Measurements from ENCODE around the gene TENT5C. TPM values are rescaled to one million over a fixed set of nuclear protein-coding genes. Genes with fewer than 3 reads are reported as not detected.
A peak's percentile ranks its signal among the peaks of the same experiment; 100 is the strongest.

Gene TENT5C
- total RNA-seq, 2 donors from 2014 or later: 17.0 to 20.1 TPM

DNA sequence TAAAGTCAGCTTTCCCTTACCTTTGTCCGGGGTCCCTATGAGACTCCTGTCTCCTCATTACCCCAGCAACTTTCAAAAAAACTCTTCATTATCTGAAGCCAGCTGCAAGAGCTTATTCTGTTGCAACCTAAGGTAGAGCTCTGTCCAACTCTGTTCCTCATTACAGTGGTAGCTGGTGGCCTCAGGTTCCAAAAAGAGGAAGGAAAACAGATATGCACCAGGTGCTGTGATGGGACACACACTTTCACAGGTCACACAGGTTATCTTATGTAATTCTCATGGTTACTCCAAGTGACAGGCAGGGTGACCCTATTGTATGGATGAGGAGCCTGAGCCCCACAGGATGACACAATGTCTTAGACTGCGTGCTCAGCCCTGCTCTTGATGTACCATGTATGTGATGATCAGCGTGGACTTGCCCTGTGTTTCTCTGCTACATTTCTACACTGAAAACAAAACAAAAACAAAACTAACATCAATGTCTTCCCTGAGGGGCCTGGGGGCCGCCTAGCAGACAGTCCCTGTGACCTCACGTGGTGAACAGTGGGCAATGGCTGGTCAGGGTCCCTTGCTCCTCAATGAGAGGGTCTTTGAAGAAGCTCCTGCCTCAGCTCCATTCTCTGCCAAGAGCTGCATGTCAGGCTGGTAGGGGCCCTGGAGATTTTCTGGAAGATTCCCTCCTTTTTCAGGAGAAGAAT lies 9.7 kb upstream of the TENT5C start:
- Histone ChIP-seq H3K36me3 (no peaks in the 10 kb centered on the region), H3K4me1 (peaks cover 0 to 14% of the 10 kb centered on the region in 2 donors), H3K4me3 (no peak overlapping the region), H3K9me3 (no peaks in the 10 kb centered on the region), H3K27me3 (no peaks in the 10 kb centered on the region), H3K27ac (no peak overlapping the region)
- TF ChIP-seq, protein P1, sequence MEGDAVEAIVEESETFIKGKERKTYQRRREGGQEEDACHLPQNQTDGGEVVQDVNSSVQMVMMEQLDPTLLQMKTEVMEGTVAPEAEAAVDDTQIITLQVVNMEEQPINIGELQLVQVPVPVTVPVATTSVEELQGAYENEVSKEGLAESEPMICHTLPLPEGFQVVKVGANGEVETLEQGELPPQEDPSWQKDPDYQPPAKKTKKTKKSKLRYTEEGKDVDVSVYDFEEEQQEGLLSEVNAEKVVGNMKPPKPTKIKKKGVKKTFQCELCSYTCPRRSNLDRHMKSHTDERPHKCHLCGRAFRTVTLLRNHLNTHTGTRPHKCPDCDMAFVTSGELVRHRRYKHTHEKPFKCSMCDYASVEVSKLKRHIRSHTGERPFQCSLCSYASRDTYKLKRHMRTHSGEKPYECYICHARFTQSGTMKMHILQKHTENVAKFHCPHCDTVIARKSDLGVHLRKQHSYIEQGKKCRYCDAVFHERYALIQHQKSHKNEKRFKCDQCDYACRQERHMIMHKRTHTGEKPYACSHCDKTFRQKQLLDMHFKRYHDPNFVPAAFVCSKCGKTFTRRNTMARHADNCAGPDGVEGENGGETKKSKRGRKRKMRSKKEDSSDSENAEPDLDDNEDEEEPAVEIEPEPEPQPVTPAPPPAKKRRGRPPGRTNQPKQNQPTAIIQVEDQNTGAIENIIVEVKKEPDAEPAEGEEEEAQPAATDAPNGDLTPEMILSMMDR (IDR thresholded peaks at IDR 0.05): no peak
- no peak for DNase-seq (ENCODE audit: low spot score)

DNA sequence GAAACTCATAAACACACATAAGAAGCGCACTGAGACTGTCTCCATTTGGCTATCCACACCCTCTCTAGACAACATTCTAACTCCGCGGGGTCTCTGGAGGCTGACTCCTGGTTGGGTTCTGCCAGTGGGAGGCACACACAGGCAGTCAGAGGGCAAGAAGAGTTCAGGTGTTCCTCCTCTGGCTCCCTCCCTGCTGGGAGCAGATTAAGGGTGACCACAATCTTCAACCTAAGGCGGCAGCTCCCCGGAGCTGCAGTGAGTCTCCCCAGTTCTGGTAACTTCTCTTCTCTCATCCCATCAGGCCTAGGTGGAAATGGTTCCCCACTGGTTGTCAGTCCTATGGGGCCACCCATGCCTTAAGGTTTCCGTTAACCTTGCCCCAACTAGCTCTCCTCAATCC lies 7.4 kb upstream of the TENT5C start:
- DNase-seq (ENCODE audit: low spot score): no peak
- TF ChIP-seq, protein P1 (IDR thresholded peaks at IDR 0.05): no peak
- peaks cover 0 to 14% of the 10 kb centered on the region in 2 donors for H3K4me1 ChIP-seq
- no peak overlapping the region for H3K4me3 ChIP-seq
- no peak overlapping the region for H3K27ac ChIP-seq
- H3K36me3 ChIP-seq: no peaks in the 10 kb centered on the region
- no peaks in the 10 kb centered on the region for H3K27me3 ChIP-seq
- H3K9me3 ChIP-seq: no peaks in the 10 kb centered on the region

DNA sequence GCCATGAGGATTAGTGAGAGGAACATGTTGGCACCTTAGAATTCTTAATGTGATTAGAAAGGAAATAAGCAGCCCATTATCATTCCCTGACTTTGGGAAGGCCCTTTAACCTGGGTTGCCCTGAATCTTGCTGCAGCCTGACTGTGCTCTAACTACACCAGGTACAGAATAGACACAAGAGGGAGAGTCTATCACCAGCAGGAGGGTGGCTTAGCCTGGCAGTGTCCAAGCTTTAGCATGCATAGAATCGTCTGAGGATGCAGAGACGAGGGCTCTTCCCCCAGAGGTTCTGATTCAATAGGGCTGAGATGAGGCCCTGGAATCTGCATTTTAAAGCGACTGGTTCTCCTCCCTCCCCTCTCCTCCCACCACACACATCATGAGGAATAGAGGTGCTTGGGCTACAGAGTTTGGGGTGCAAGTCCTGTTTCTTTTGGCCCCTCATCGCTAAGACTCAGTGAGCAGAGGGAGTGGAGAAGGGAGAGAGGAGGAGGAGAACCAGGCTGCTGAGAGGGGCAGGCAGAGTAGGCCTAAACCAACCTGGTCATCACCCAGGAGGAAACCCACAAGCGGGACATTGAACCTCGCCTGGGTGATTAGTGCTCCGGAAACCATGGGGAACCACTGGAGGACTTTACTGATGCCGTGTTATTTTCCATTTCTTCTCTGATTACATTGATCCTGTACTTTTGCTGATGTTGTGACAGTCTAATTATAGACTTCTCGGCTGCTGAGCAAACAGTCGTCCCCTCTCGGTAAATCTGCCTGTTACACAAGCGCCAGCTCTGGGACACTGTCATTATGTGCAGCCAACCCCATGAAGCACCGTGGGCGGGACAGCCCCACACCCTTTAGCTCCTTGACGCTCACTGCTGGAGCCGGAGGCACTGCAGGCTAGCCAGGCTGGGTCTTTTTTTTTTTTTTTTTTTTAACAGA lies 6.3 kb upstream of the TENT5C start:
- peaks cover 0 to 14% of the 10 kb centered on the region in 2 donors for H3K4me1 ChIP-seq
- TF ChIP-seq, protein P1 (IDR thresholded peaks at IDR 0.05): no peak
- peak; percentile 80 for DNase-seq (ENCODE audit: low spot score)
- no peak overlapping the region for H3K4me3 ChIP-seq
- H3K9me3 ChIP-seq: no peaks in the 10 kb centered on the region
- H3K36me3 ChIP-seq: no peaks in the 10 kb centered on the region
- H3K27me3 ChIP-seq: no peaks in the 10 kb centered on the region
- peak overlapping the region in 1 of 2 donors; percentile 35 for H3K27ac ChIP-seq

DNA sequence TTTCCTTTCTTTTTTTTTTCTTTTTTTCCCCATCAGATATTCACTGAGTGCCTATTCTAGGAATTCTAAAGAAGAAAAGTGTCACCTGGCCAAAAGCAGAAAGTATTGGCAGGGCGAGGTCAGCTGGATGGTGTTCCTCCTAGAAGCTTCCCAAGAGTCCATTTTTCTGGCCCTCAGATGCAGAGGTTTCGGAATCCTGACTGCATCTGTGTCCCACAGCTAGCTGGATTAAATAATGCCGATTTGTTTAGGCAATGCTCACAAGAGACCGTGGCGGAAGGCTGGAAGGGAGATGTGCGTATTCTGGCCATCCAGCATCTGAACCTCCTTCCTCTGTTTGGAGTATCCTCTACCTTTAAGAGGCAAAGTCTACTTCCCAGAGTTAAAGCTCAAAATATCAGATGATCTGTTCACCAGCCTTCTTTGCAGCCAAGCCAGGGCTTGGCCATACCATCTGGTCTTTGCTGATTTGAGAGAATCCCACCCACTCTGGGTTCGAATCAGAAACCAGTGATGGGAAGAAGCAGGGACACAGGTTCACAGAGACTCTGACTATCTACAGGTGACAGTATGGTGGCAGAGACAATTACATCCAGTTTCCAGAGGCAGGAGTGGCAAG lies 5.4 kb upstream of the TENT5C start:
- H3K4me1 ChIP-seq: peaks cover 0 to 19% of the 10 kb centered on the region in 2 donors
- H3K9me3 ChIP-seq: no peaks in the 10 kb centered on the region
- H3K36me3 ChIP-seq: no peaks in the 10 kb centered on the region
- DNase-seq (ENCODE audit: low spot score): no peak
- H3K4me3 ChIP-seq: no peak overlapping the region
- H3K27ac ChIP-seq: peak overlapping the region in 1 of 2 donors; percentile 35
- H3K27me3 ChIP-seq: no peaks in the 10 kb centered on the region
- TF ChIP-seq, protein P1 (IDR thresholded peaks at IDR 0.05): no peak

DNA sequence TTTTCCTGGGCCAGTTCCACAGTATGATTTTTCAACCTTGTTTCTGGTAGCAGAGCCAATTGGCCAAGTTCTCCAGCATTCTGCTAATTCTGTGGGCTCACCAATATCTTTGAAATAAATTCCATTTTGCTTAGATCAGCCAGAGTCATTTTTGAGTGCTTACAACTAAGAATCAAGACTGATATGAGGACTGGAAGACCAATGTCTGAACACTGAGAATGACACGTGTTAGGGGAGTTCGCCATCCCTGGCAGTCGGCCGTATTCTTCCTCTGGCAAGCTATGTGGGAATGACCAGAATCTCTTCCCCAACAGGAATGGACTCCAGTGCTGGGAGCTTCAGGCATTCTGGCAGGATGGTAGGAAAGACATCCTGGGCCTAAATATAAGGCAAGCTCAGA lies 4.9 kb upstream of the TENT5C start:
- no peak for DNase-seq (ENCODE audit: low spot score)
- Histone ChIP-seq H3K9me3 (no peaks in the 10 kb centered on the region), H3K27me3 (no peaks in the 10 kb centered on the region), H3K36me3 (no peaks in the 10 kb centered on the region), H3K4me3 (no peak overlapping the region), H3K4me1 (peaks cover 0 to 19% of the 10 kb centered on the region in 2 donors), H3K27ac (peak overlapping the region in 1 of 2 donors; percentile 35)
- TF ChIP-seq, protein P1 (IDR thresholded peaks at IDR 0.05): no peak

Data from right atrium auricular region (tissue), 2 donors.